HG03103 (cell line): Measurements from ENCODE around the gene ADAP2.
"Not testable (repeated sequence)": the region's sequence is repeated elsewhere in the genome, so short reads cannot be mapped to it uniquely, and the experiment has no call there.

Experiments
- ATAC-seq: cut with Tn5 transposase; IDR thresholded peaks from one replicate; pipeline ENCODE4 v1.9.1; 2021; ENCODE audit warnings: low read depth; ENCODE audit not compliant: unreplicated experiment

ADAP2 gene

GRCh38 chr17:30921544-30922196 is at the start of gene ADAP2:
TSS of gene ADAP2 (plus strand) at chr17:30921945. CDS start at chr17:30922015, 70 bp downstream.
- no peak for ATAC-seq

- no peak for ATAC-seq
Observed at GRCh38 chr17:30886187-30886586, 35.6 kb upstream of the ADAP2 start.

GRCh38 chr17:30894236-30894635 is 27.5 kb upstream of the ADAP2 start:
- no peak for ATAC-seq

- no peak for ATAC-seq
Observed at GRCh38 chr17:30897311-30897710, 24.4 kb upstream of the ADAP2 start.

- ATAC-seq: no peak
Observed at GRCh38 chr17:30905742-30906100, 16.0 kb upstream of the ADAP2 start.

GRCh38 chr17:30906101-30906911 is 15.4 kb upstream of the ADAP2 start, which contains the start of gene TEFM:
TSS of gene TEFM (minus strand) at chr17:30906238. CDS start at chr17:30906198, 40 bp downstream.
- peak; percentile 85 for ATAC-seq

GRCh38 chr17:30908717-30909420 is 12.9 kb upstream of the ADAP2 start:
- no peak for ATAC-seq

GRCh38 chr17:30910151-30910550 is 11.6 kb upstream of the ADAP2 start:
- ATAC-seq: not testable (repeated sequence)

- no peak for ATAC-seq
Observed at GRCh38 chr17:30913955-30914354, 7.8 kb upstream of the ADAP2 start.

GRCh38 chr17:30915833-30916611 is 5.7 kb upstream of the ADAP2 start:
- ATAC-seq: no peak

- ATAC-seq: no peak
Observed at GRCh38 chr17:30917050-30917449, 4.7 kb upstream of the ADAP2 start.

- no peak for ATAC-seq
Observed at GRCh38 chr17:30920282-30920681, 1.5 kb upstream of the ADAP2 start.

GRCh38 chr17:30920683-30921543 is 832 bp upstream of the ADAP2 start:
- ATAC-seq: no peak

- ATAC-seq: no peak
Observed at GRCh38 chr17:30922235-30923030, 688 bp downstream of the ADAP2 start.

GRCh38 chr17:30924341-30924740 is 2.6 kb downstream of the ADAP2 start:
- ATAC-seq: no peak

GRCh38 chr17:30926516-30926915 is 4.8 kb downstream of the ADAP2 start:
- no peak for ATAC-seq

- no peak for ATAC-seq
Observed at GRCh38 chr17:30927756-30928155, 6.0 kb downstream of the ADAP2 start.

GRCh38 chr17:30928584-30928983 is 6.8 kb downstream of the ADAP2 start:
- no peak for ATAC-seq

GRCh38 chr17:30929081-30929633 is 7.4 kb downstream of the ADAP2 start:
- ATAC-seq: no peak
